Upper lobe of right lung (tissue), 1 donor: ENCODE data around the gene DHCR7. TPM values are rescaled to one million over a fixed set of nuclear protein-coding genes. Genes with fewer than 3 reads are reported as not detected.
A peak's percentile ranks its signal among the peaks of the same experiment; 100 is the strongest.

Experiments used
- ATAC-seq: fragments of 200-7000 bp; cut with Tn5 transposase; one replicate; pipeline ENCODE4 v1.9.1; 2020; ENCODE audit warnings: mild to moderate bottlenecking, moderate library complexity
- DNase-seq: peaks from one replicate; pipeline ENCODE4 v3.0.0-alpha.2; 2020
- H3K27ac ChIP-seq: fragments of 200-600 bp; one replicate; pipeline ENCODE4 v1.8.0; 2022
- H3K27me3 ChIP-seq: fragments of 200-600 bp; one replicate; pipeline ENCODE4 v1.8.0; 2022; ENCODE audit warnings: mild to moderate bottlenecking
- H3K36me3 ChIP-seq: fragments of 200-600 bp; one replicate; pipeline ENCODE4 v1.8.0; 2022
- H3K4me1 ChIP-seq: fragments of 200-600 bp; one replicate; pipeline ENCODE4 v1.8.0; 2022
- H3K4me3 ChIP-seq: fragments of 200-600 bp; one replicate; pipeline ENCODE4 v1.8.0; 2022; ENCODE audit warnings: mild to moderate bottlenecking
- H3K9me3 ChIP-seq: fragments of 200-600 bp; one replicate; pipeline ENCODE4 v1.8.0; 2022
- CTCF ChIP-seq: fragments of 200-600 bp; IDR thresholded peaks from one replicate; pipeline ENCODE4 v1.8.0; 2022; ENCODE audit warnings: antibody characterized with exemption
- intact Hi-C: fragments of 100-400 bp; cut with DNase I; formaldehyde crosslinking; loops from one replicate; pipeline ENCODE4 v1.11.0; 2022
- total RNA-seq: library from RNA; stranded (reverse); fragmentation: NEBNext Ultra II Directional; extraction: Animal tissue kit (Norgen Biotek cat#: 25700); gene quantifications from one replicate; pipeline ENCODE4 v1.2.1, GENCODE V29; 2021
- donor health status: DM: no; HTN: yes; CAD: no; lungs with severe emphysema.

The DHCR7 gene
- total RNA-seq, 1 donor from 2014 or later: 105 TPM

- DNase-seq: no peak
- H3K4me1 ChIP-seq: peaks cover 37% of the 10 kb centered on the region
- no peak for TF ChIP-seq CTCF
Measured at GRCh38 chr11:71449596-71449995, 1.4 kb upstream of the DHCR7 start.

GRCh38 chr11:71447791-71448256 is 369 bp downstream of the DHCR7 start:
- intact Hi-C loops: no loop called here
- DNase-seq: peak; percentile 76
- Histone ChIP-seq H3K9me3 (no peaks in the 10 kb centered on the region), H3K27me3 (no peaks in the 10 kb centered on the region), H3K4me3 (peak overlapping the region; percentile 93), H3K36me3 (peaks cover 11% of the 10 kb centered on the region), H3K27ac (peak overlapping the region; percentile 61), H3K4me1 (peaks cover 30% of the 10 kb centered on the region)
- no peak for TF ChIP-seq CTCF
- ATAC-seq: peak; percentile 22

More at GRCh38 chr11:71449596-71449995, 1.4 kb upstream of the DHCR7 start:
- no peak overlapping the region for H3K27ac ChIP-seq
- H3K36me3 ChIP-seq: no peaks in the 10 kb centered on the region
- no peaks in the 10 kb centered on the region for H3K27me3 ChIP-seq
- no peaks in the 10 kb centered on the region for H3K9me3 ChIP-seq
- ATAC-seq: no peak
- peak overlapping the region; percentile 93 for H3K4me3 ChIP-seq
- intact Hi-C loops: no loop called here

GRCh38 chr11:71446942-71447688 is 1.1 kb downstream of the DHCR7 start:
- H3K4me1 ChIP-seq: peaks cover 28% of the 10 kb centered on the region
- H3K27me3 ChIP-seq: no peaks in the 10 kb centered on the region
- peak; percentile 6 for ATAC-seq
- TF ChIP-seq CTCF: no peak
- intact Hi-C loops: no loop called here
- H3K27ac ChIP-seq: peak overlapping the region; percentile 61
- H3K4me3 ChIP-seq: peak overlapping the region; percentile 93
- H3K36me3 ChIP-seq: peaks cover 11% of the 10 kb centered on the region
- no peaks in the 10 kb centered on the region for H3K9me3 ChIP-seq
- no peak for DNase-seq

- Histone ChIP-seq H3K4me1 (peaks cover 24% of the 10 kb centered on the region), H3K9me3 (no peaks in the 10 kb centered on the region), H3K27me3 (no peaks in the 10 kb centered on the region), H3K27ac (no peak overlapping the region), H3K4me3 (no peak overlapping the region), H3K36me3 (peaks cover 11% of the 10 kb centered on the region)
- TF ChIP-seq CTCF: no peak
- ATAC-seq: no peak
- DNase-seq: no peak
- intact Hi-C loops: no loop called here
Measured at GRCh38 chr11:71446150-71446549, 2.0 kb downstream of the DHCR7 start.

- intact Hi-C loops: no loop called here
- H3K4me1 ChIP-seq: peaks cover 23% of the 10 kb centered on the region
- H3K27ac ChIP-seq: no peak overlapping the region
- TF ChIP-seq CTCF: no peak
- no peak overlapping the region for H3K4me3 ChIP-seq
- no peaks in the 10 kb centered on the region for H3K9me3 ChIP-seq
- no peaks in the 10 kb centered on the region for H3K27me3 ChIP-seq
- no peak for DNase-seq
- H3K36me3 ChIP-seq: peaks cover 13% of the 10 kb centered on the region
- ATAC-seq: no peak
Measured at GRCh38 chr11:71444811-71445210, 3.4 kb downstream of the DHCR7 start.
